Measurements from ENCODE around the gene LGALS4. TPM values are rescaled to one million over a fixed set of nuclear protein-coding genes. Genes with fewer than 3 reads are reported as not detected.
"Not testable (repeated sequence)": the region's sequence is repeated elsewhere in the genome, so short reads cannot be mapped to it uniquely, and the experiment has no call there.

LGALS4 gene
- total RNA-seq, 1 donor from 2014 or later, result not detected

DNA sequence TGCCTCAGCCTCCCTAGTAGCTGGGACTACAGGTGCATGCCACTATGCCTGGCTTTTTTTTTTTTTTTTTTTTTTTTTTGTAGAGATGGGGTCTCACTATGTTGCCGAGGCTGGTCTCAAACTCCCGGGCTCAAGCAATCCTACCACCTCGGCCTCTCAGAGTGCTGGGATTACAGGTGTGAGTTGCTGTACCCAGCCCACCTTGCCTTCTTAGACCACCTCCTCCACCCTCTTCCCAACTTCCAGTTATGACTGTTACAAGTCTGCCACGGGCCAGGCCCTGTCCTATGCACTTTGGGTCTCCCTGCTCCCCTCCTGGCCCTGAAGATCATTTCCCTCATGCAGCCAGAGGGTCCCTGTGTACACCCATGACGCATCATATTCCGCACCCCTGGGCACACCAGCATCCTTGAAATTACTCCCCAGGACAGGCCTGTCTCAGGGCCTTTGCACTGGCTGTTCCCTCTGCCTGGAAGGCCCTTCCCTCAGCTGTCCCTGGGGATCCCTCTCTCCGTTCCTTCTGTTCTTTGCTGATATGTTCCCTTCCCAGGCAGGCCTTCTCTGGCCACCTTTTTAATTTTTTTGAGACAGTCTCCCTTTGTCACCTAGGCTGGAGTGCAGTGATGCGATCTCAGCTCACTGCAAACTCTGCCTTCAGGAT, 3.0 kb downstream of the LGALS4 start:
- no peak for DNase-seq (ENCODE audit: low read depth)
- TF ChIP-seq, protein P1, sequence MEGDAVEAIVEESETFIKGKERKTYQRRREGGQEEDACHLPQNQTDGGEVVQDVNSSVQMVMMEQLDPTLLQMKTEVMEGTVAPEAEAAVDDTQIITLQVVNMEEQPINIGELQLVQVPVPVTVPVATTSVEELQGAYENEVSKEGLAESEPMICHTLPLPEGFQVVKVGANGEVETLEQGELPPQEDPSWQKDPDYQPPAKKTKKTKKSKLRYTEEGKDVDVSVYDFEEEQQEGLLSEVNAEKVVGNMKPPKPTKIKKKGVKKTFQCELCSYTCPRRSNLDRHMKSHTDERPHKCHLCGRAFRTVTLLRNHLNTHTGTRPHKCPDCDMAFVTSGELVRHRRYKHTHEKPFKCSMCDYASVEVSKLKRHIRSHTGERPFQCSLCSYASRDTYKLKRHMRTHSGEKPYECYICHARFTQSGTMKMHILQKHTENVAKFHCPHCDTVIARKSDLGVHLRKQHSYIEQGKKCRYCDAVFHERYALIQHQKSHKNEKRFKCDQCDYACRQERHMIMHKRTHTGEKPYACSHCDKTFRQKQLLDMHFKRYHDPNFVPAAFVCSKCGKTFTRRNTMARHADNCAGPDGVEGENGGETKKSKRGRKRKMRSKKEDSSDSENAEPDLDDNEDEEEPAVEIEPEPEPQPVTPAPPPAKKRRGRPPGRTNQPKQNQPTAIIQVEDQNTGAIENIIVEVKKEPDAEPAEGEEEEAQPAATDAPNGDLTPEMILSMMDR (IDR thresholded peaks at IDR 0.05; ENCODE audit: insufficient read depth, low read length, poor library complexity, severe bottlenecking), result no peak
- H3K36me3 ChIP-seq (ENCODE audit: control insufficient read depth, insufficient read depth, low read length), result no peaks in the 10 kb centered on the region

DNA sequence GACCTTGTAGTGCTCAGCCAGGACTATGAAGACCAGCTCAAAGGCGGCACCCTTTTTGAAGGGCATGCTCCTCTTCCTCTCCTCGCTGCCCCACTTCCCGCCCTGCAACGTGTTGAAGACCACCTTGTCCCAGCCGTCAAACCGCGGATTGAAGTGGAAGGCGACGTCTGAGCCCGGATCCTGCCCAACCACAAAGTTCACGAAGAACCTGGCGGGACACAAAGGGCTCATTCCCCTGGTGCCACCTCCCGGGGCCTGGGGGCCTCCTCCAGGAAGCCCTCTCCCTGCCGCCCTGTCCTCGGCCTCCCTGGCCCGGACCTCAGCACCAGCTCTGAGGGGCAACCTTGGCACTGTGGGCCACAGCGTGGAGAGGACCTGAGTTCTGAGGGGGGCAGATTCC, 4.0 kb downstream of the LGALS4 start:
- Histone ChIP-seq H3K4me3 (ENCODE audit: low read depth, low read length) (no peak overlapping the region), H3K36me3 (ENCODE audit: control insufficient read depth, insufficient read depth, low read length) (no peaks in the 10 kb centered on the region), H3K27me3 (ENCODE audit: control insufficient read depth, insufficient read depth, low read length) (no peaks in the 10 kb centered on the region)
- DNase-seq (ENCODE audit: low read depth), result no peak
- TF ChIP-seq, protein P1 (IDR thresholded peaks at IDR 0.05; ENCODE audit: insufficient read depth, low read length, poor library complexity, severe bottlenecking), result no peak

More for the DNA sequence above, 3.0 kb downstream of the LGALS4 start:
- Histone ChIP-seq H3K27me3 (ENCODE audit: control insufficient read depth, insufficient read depth, low read length) (no peaks in the 10 kb centered on the region), H3K4me3 (ENCODE audit: low read depth, low read length) (no peak overlapping the region)

DNA sequence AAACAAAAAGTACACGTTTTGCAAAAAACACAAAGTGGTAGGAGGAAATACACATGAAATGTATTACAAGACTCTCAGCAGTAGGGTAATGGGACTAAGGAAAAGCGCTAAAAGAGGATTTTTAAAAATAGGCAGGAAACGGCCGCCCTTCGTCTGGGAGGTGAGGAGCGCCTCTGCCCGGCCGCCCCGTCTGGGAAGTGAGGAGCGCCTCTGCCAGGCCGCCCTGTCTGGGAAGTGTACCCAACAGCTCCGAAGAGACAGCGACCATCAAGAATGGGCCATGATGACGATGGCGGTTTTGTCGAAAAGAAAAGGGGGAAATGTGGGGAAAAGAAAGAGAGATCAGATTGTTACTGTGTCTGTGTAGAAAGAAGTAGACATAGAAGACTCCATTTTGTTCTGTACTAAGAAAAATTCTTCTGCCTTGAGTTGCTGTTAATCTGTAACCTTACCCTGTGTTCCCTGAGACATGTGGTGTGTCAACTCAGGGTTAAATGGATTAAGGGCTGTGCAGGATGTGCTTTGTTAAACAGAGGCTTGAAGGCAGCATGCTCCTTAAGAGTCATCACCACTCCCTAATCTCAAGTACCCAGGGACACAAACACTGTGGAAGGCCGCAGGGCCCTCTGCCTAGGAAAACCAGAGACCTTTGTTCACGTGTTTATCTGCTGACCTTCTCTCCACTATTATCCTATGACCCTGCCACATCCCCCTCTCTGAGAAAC, 5.2 kb downstream of the LGALS4 start:
- DNase-seq (ENCODE audit: low read depth), result peak; percentile 61

DNA sequence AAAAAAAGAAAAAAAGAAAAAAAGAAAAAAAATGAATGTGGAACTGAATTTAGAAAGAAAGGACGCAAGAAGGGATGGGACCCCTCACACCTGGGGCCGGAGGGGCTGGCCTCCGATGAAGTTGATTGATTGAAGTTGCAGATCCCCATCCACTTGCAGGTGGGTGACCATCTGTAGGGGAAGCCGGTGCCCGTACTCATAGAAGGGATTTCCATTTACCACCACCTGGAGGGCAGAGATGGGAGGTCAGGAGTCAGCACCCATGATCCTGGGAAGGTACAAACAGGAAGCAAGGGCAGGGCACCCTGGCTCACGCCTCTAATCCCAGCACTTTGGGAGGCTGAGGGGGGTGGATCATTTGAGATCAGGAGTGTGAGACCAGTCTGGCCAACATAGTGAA, 6.4 kb downstream of the LGALS4 start:
- TF ChIP-seq, protein P1 (IDR thresholded peaks at IDR 0.05; ENCODE audit: insufficient read depth, low read length, poor library complexity, severe bottlenecking), result no peak
- H3K36me3 ChIP-seq (ENCODE audit: control insufficient read depth, insufficient read depth, low read length), result no peaks in the 10 kb centered on the region
- DNase-seq (ENCODE audit: low read depth), result no peak
- H3K27me3 ChIP-seq (ENCODE audit: control insufficient read depth, insufficient read depth, low read length), result no peaks in the 10 kb centered on the region
- no peak overlapping the region for H3K4me3 ChIP-seq (ENCODE audit: low read depth, low read length)

More for the DNA sequence above, 5.2 kb downstream of the LGALS4 start:
- H3K36me3 ChIP-seq (ENCODE audit: control insufficient read depth, insufficient read depth, low read length); H3K27me3 ChIP-seq (ENCODE audit: control insufficient read depth, insufficient read depth, low read length); H3K4me3 ChIP-seq (ENCODE audit: low read depth, low read length): not testable (repeated sequence)

DNA sequence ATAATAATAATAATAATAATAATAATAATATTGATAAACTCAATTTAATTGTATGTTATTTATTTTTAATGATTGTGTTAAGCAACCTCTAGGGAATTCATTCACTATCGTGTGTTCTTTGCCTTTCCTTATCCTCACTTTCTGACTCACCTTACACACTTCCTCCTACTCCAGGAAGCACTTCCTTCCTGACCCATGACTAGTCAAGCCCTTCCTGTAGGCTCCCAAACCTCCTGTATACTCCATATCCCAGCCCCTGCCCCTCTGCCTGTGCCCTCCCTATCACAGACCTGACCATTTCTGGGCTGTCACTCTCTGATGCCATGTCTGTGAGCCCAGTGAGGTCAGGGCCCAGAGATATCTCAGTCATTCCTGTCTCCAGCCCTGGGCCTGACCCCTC, 7.6 kb downstream of the LGALS4 start:
- no peak for DNase-seq (ENCODE audit: low read depth)
- Histone ChIP-seq H3K4me3 (ENCODE audit: low read depth, low read length) (no peak overlapping the region), H3K36me3 (ENCODE audit: control insufficient read depth, insufficient read depth, low read length) (no peaks in the 10 kb centered on the region), H3K27me3 (ENCODE audit: control insufficient read depth, insufficient read depth, low read length) (no peaks in the 10 kb centered on the region)
- TF ChIP-seq, protein P1 (IDR thresholded peaks at IDR 0.05; ENCODE audit: insufficient read depth, low read length, poor library complexity, severe bottlenecking), result no peak

DNA sequence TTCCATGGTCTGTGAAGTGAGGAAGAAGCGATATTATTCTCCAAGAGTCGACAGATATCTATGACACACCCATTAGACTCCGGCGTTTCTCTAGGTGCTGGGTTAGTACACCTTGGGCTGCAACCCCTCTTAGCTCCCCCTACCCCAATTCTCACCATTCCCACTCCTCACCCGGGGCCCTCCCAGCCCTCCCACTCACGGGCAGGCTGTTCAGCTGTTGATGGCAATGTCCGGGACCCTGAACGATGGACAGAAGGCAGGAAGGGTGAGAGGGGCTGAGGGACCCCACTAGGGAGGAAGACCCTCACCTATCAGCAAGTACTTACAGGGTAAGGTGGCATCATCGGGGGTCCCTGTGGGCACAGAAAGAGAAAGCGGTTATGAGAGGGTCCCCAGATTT, 9.2 kb downstream of the LGALS4 start:
- no peak overlapping the region for H3K4me3 ChIP-seq (ENCODE audit: low read depth, low read length)
- TF ChIP-seq, protein P1 (IDR thresholded peaks at IDR 0.05; ENCODE audit: insufficient read depth, low read length, poor library complexity, severe bottlenecking), result no peak
- DNase-seq (ENCODE audit: low read depth), result no peak
- H3K27me3 ChIP-seq (ENCODE audit: control insufficient read depth, insufficient read depth, low read length), result no peaks in the 10 kb centered on the region
- no peaks in the 10 kb centered on the region for H3K36me3 ChIP-seq (ENCODE audit: control insufficient read depth, insufficient read depth, low read length)
